ENCODE data around the gene SH3RF3.

SH3RF3 gene

DNA sequence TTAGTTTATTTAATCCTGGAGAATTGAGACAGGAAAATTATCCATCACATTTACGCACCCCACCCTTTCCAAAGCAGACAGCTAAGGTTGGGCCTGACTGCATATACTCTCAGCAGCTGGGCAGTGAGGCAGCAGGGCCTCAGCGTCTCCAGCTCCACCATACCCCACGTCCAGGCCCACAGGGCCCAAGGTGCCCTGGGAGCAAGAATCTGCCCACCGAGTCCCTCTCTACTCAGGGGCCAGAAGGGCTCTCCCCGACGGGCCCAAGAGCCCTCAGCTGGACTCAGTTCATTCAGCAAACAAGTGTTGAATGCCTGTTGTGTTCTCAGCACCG, 358.5 kb downstream of the SH3RF3 start:
- DNase-seq (ENCODE audit: low read depth) = no peak
- H3K4me3 ChIP-seq (ENCODE audit: control insufficient read depth, low read depth, low read length) = no peak overlapping the region
- TF ChIP-seq, protein P1, sequence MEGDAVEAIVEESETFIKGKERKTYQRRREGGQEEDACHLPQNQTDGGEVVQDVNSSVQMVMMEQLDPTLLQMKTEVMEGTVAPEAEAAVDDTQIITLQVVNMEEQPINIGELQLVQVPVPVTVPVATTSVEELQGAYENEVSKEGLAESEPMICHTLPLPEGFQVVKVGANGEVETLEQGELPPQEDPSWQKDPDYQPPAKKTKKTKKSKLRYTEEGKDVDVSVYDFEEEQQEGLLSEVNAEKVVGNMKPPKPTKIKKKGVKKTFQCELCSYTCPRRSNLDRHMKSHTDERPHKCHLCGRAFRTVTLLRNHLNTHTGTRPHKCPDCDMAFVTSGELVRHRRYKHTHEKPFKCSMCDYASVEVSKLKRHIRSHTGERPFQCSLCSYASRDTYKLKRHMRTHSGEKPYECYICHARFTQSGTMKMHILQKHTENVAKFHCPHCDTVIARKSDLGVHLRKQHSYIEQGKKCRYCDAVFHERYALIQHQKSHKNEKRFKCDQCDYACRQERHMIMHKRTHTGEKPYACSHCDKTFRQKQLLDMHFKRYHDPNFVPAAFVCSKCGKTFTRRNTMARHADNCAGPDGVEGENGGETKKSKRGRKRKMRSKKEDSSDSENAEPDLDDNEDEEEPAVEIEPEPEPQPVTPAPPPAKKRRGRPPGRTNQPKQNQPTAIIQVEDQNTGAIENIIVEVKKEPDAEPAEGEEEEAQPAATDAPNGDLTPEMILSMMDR (IDR thresholded peaks at IDR 0.05; ENCODE audit: control insufficient read depth, insufficient read depth, low read depth, low read length, missing control alignments) = no peak

DNA sequence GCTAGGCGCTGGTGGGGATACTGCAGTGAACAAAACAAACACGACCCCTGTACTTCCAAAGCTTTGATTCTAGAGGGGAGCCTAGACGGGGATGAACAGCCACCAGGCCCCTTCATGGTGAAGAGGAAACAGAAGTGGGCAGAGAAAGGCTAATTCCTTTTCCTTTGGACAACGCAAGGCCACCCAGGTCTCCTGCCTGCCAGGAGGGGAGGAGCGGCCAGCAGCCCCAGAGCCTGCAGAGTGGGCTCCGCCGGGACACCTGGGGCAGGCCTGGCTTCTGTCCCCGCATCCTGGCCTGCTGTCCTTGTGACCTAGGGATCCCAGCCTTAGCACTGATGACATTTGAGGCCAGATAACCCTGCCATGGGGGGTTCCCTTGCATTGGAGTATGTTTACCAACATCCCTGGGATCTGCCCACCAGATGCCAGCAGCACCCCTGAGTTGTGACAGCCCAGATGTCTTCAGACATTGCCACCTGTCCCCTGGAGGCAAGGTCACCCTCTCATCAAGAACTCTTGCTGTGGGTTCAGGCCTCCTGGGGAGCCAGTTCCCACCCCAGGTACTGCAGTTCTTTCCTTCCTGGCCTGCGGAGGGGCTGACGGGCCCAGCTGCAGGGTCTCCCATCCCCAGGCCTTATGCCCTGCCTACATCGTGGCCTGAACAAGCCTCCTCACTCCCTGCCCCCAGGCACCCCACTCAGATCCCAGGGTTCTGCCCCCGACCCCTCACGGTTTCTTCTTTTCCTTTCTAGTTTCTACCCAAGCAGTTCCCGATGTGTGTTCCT, 359.1 kb downstream of the SH3RF3 start:
- no peak for DNase-seq (ENCODE audit: low read depth)
- TF ChIP-seq, protein P1 (IDR thresholded peaks at IDR 0.05; ENCODE audit: control insufficient read depth, insufficient read depth, low read depth, low read length, missing control alignments) = no peak
- no peak overlapping the region for H3K4me3 ChIP-seq (ENCODE audit: control insufficient read depth, low read depth, low read length)

DNA sequence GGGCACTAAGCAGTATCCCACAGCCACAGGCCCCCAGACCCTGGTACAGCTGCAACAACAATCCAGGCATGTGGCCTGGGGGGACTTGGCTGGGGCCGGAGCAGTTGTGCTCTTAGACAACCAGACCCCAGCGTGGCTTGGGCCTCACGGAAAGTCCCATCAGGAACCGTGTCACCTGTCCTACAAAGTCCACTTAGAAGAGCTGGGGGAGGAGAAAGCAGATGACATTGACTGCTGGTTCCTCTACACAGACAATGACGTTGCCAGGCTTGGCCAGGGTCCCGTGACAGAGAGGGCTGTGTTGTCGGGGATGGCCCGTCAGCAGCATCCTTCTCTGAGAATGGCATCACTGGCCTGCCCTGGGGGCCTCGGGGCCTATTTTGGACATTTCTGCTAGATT, 360.3 kb downstream of the SH3RF3 start:
- TF ChIP-seq, protein P1 (IDR thresholded peaks at IDR 0.05; ENCODE audit: control insufficient read depth, insufficient read depth, low read depth, low read length, missing control alignments) = no peak
- H3K4me3 ChIP-seq (ENCODE audit: control insufficient read depth, low read depth, low read length) = no peak overlapping the region
- DNase-seq (ENCODE audit: low read depth) = no peak

DNA sequence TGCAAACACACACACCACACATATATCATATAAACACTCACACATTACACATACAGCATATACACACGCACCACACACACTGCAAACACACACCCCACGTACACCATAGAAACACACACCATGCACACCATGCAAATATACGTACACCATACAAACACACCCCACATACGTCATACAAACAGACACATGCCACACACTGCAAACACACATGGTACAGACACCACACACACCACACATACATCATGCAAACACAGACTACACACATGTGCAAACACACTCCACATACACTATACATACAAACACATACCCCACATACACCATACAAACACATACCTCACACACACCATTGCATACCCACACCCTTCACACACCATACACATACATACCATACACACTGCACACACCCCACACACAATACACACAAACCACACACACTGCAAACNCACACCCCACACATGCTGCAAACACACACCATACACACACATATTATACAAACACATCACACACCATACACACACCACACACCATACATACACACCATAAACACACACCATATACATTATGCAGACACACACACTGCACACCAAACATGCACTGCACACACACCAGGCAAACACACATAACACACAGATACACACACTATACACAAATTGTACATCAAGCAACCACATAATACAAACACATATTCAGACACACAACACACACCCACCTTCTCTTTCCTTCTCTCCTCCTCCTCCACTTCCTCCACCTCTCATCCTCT, 364.4 kb downstream of the SH3RF3 start:
- TF ChIP-seq, protein P1 (IDR thresholded peaks at IDR 0.05; ENCODE audit: control insufficient read depth, insufficient read depth, low read depth, low read length, missing control alignments) = no peak
- DNase-seq (ENCODE audit: low read depth) = no peak
- no peak overlapping the region for H3K4me3 ChIP-seq (ENCODE audit: control insufficient read depth, low read depth, low read length)

DNA sequence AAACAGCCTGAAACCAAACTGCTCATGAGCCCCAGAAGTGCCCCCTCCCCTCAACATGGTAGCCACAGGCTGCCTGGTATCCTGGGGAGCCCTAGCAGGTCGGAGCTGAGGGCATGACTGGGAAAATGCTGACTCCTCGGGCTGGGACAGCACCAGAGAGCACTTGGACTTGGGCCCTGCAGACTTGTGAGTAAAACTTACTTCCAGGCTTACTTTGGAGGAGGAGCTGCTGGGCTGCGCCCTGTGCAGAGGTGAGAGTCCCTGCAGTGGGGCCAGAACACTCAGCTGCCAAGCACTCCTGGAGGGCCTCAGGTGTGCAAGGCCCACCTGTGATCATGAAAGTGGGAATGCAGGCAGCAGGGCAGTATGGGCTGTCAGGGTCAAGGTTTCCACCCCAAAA, 365.3 kb downstream of the SH3RF3 start:
- no peak overlapping the region for H3K4me3 ChIP-seq (ENCODE audit: control insufficient read depth, low read depth, low read length)
- DNase-seq (ENCODE audit: low read depth) = no peak
- TF ChIP-seq, protein P1 (IDR thresholded peaks at IDR 0.05; ENCODE audit: control insufficient read depth, insufficient read depth, low read depth, low read length, missing control alignments) = no peak

DNA sequence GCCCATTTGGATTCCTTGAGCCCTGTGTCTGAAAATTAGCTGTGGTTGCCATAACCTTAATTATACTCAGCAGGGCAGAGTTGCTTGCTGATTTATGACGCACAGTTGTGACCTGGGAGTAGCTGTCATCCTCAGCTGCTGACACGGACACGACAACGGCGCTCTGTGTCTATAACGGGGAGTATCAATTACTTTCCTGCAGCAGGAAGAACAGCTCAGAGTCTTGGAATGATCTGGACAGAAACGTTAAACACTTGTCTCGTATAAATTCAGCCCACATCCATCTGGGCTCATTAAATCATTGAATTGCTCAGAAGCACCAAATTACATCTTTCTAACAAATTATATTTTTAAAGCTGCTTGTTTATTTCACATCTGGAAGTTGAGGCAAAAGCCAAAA, 368.5 kb downstream of the SH3RF3 start:
- TF ChIP-seq, protein P1 (IDR thresholded peaks at IDR 0.05; ENCODE audit: control insufficient read depth, insufficient read depth, low read depth, low read length, missing control alignments) = no peak
- peak; percentile 57 for DNase-seq (ENCODE audit: low read depth)
- H3K4me3 ChIP-seq (ENCODE audit: control insufficient read depth, low read depth, low read length) = no peak overlapping the region
